A673 (cell line): Measurements from ENCODE around the gene CASQ1.

Experiments used
- EZH2 ChIP-seq: fragments of 200-600 bp; sonication (generic); IDR thresholded peaks from 2 replicates; pipeline ENCODE4 v1.6.1; 2017; ENCODE audit warnings: borderline replicate concordance, low read depth, mild to moderate bottlenecking, mixed read lengths, antibody characterized with exemption, low read length; ENCODE audit not compliant: poor library complexity, severe bottlenecking
- TF ChIP-seq, protein P1 (sequence below): fragments of 300-800, 200-600 bp; sonication (generic); conservative IDR thresholded peaks from 2 replicates; pipeline ENCODE4 v1.5.1; 2017; ENCODE audit warnings: low read depth, mild to moderate bottlenecking, antibody characterized with exemption, low read length, moderate library complexity, mixed read lengths

DNA sequence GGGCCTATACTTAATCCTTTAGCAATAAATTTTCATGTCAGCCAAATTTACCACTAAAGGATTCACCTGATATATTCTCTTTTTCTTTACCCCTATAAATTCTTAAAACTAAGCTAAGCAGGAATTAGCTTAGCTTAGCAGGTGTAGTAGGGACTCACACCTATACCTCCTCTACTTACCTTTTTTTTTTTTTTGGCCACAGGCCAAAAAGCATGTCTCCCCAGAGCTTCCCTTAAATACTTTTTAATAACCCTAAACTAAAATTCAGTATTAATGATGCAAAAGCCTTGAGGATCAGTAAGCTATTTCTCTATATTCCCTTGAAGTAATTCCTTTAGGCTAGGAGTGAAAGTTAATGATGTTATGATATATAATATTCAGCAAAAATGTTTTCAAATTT is 38.1 kb downstream of the CASQ1 start:
- TF ChIP-seq, protein P1, sequence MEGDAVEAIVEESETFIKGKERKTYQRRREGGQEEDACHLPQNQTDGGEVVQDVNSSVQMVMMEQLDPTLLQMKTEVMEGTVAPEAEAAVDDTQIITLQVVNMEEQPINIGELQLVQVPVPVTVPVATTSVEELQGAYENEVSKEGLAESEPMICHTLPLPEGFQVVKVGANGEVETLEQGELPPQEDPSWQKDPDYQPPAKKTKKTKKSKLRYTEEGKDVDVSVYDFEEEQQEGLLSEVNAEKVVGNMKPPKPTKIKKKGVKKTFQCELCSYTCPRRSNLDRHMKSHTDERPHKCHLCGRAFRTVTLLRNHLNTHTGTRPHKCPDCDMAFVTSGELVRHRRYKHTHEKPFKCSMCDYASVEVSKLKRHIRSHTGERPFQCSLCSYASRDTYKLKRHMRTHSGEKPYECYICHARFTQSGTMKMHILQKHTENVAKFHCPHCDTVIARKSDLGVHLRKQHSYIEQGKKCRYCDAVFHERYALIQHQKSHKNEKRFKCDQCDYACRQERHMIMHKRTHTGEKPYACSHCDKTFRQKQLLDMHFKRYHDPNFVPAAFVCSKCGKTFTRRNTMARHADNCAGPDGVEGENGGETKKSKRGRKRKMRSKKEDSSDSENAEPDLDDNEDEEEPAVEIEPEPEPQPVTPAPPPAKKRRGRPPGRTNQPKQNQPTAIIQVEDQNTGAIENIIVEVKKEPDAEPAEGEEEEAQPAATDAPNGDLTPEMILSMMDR, result no peak
- TF ChIP-seq EZH2, result no peak
